Neural progenitor cell (in vitro differentiated cells): Measurements from ENCODE around the gene PYGM.

ENCODE experiments used
- CTCF ChIP-seq: fragments of 200-600 bp; sonication (generic); IDR thresholded peaks from 2 replicates; pipeline ENCODE4 v1.5.1; 2017; ENCODE audit warnings: antibody characterized with exemption, mild to moderate bottlenecking
- EZH2 ChIP-seq: fragments of 200-600 bp; sonication (generic); IDR thresholded peaks from 2 replicates; pipeline ENCODE4 v1.6.1; 2017; ENCODE audit warnings: antibody characterized with exemption, mild to moderate bottlenecking, moderate library complexity

GRCh38 chr11:64802370-64803157 lies 42.8 kb upstream of the PYGM start:
- TF ChIP-seq EZH2 = no peak
- TF ChIP-seq CTCF = no peak
